Activated CD8-positive, alpha-beta memory T cell treated with anti-CD3 and anti-CD28 coated beads, Interleukin-2, amount 50 U/mL, for 1 hour (primary cell): ENCODE results near the gene TMEM187.

ENCODE experiments used
- DNase-seq: peaks from one replicate; pipeline ENCODE4 v3.0.0-alpha.2; 2020; ENCODE audit errors: extremely low read depth

TMEM187 gene

DNA sequence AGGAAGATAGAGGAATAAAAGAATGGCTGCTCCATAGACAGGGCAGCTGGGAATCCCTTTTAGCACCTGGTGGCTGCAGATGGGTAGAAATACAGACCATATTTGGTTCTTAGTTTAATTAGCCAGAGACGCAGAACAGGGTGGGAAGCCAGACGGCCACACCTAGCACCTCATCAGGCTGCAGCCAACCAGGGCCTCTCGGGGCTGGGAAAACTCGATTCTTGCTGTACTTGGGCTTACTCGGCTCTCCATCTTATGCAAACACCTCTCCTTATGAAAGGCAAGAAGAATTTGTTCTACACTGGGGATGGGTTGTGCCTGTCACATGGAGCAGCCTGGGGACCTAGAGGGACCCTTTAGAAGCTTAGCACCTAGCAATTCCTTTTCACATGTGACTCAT lies 27.5 kb downstream of the TMEM187 start:
- no peak for DNase-seq

DNA sequence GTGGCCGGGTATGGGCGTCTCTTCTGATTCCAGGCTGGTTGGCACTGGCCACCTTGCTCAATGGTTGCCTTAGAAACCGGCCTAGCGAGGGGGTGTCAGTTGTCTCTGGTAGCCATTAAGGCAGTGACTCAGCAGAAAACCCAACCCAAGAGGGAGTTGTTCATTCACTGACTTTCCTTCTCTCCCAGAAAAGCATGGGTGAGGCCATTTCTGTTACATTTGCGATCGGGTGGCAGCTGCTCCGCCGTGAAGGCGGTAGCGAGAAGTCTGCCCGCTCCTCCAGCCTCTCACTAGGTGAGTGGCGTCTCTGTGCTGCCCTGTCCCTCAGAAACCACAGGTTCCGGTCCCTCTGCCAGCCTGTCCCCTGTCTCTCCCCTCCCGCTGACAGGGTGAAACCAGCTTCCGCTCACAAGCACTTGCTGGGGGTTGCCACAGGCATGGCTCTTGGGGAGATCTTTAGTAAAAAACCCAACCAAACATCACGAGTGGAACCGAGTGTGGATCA lies 29.7 kb downstream of the TMEM187 start:
- DNase-seq = no peak

DNA sequence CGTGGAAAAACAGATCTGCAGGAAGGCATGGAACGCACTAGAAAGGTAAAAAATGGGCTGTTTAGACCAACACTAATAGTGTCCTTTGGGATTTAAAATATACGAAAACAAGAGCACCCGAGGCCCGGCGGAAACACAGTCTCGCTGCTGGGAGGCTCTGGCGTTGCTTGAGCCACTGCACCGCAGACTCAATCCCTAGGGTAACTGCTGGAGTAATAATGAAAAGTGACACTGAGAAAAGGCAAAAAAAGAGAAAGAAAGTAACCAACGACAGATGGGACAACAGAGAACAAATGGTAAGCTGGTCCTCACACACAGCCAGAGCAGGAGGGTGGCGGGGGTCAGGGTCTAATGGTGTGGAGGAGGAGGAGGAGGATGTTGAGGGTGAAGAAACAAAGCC lies 31.8 kb downstream of the TMEM187 start:
- DNase-seq = no peak

DNA sequence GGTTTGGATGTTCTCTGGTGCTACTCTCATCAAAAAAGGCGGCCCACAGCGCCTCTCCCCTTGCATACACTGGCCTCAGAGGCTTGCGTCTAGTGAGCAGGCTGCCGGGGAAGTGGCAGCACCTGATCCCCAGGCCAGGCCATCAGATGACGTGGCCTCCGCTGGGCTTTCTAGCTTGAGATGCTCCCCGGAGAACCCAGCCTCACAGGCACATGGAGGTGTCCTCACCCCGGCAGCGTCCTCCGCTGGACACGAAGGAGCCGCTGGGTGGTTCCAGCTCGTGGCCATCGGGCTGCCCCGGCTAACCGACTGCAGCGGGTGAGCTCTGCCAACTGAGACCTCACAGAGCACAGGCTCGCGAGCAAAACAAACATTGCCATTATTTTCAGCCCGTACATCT lies 34.4 kb downstream of the TMEM187 start:
- DNase-seq = no peak

DNA sequence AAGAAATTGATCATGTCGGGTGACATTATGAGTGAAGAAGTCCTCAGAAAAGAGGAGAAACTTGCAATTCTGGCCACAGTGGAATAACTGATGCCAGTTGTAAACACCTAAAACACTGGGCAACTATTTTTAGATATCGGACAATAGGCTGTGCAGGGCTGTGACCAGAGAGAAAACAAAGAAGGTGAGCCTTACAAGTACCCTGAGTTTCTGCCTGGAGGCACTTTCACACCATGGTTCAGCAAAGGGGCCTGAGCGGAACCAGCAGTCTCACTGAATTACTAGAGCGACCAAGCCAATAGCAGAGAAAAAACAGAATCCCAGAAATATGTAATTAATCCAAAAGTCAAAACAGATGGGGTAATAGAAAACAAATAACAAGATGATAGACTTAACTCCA lies 36.0 kb downstream of the TMEM187 start:
- DNase-seq = no peak

DNA sequence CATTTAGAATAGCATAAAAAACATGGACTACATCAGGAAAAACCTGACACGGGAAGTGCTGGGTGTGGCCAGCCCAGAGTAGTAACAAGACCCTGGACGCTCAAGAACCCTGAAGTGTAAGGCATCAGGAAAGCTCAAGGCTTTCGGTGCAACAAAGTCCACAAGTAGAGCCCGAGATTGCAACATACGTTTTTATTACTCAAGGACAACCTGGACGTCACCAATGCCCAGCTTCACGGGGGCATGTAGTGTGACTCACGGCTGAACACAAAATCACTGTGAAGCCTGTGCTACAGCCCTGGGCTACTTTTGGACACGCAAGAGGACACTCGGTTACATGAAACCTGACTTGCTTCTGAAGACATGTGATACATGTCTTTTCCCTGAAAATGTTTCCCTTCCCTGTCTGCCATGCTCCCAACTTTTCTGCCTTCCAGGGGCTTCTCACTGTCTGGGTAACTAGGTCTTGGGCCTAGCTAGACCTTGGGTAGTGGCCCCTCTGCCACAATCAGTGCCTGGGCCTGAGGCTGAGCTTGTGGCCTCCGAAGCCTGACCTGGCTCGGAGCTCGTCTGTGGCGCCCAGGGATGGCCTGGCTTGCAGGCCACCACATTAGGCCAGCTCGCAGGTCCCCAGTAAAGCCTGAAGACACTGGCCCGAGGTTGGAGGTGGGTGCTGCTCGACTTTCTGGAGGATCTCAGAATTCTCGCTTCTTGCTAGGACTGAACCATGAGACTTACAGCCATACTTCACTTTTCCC lies 38.0 kb downstream of the TMEM187 start:
- DNase-seq = no peak

DNA sequence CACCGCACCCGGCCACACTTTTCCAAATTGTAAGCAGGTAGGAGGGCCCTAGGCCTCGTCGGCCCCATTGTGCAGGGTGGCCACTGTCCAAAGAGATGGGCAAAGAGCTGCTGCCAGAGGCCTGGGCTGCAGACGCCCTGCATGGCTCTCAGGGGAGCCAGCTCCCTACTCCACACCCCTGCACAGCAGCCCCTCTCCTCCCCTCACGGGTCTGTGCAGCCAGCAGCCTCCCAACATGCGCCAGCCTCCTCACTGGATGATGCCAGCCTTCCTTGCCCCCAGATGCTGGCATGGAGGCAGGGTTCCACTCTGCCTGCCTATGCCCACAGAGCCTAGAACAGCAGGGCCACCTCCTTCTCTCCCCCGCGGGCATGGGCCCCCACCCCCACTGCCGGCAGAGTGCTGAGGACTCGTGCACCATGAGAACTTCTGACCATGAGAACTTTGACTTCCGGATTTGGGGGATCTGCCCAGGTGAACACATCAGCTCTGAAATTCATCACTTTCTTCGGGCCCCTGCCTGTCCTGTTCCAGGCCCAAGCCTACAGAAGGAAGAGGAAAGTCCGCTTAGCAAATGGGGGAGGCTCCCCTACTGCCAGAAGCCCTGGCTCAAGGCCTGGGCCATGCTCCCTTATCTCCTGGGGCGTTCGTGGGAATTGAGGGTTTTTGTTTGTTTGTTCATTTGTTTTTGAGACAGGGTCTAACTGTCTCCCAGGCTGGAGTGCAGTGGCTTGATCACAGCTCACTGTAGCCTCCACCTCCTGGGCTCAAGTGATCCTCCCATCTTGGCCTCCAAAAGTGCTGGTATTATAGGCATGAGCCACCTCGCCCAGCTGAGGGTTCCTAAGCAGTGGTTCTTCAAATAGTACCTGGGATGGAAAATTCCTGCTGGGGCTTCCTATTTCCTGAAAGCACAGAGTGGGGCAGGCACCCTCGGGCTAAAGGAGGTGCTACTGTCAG lies 39.1 kb downstream of the TMEM187 start:
- DNase-seq = no peak

DNA sequence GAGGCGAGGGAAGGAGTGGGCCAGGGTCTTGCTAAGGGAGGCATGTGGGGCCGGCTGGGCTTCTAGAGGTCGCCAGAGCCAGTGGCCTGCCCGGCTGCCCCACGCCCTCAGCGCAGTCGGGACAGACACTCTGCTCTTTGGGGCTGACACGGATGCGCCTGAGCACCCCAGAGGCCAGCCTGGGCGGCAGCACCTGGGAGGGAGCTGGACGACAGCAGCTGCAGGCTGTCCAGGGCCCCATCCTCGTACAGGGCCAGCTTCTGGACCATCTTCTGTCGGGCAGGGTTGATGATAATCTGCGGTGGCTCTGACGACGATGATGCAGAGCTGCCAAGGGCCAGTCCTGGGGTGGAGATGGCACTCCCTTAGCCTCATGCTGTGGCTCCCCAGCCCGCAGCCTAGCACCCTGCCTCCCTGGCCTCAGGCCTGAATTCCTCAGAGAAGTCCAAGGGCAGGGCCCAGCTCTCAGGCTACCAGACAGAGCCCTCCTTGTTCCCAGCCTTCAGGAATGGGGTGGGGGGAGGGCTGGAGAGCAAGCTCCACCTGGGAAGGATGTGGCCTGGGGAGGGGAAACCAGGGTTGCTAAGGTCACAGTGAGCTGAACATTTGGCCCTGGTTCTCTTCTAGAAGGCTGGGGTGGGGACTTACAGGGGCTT lies 39.9 kb downstream of the TMEM187 start:
- DNase-seq = no peak

DNA sequence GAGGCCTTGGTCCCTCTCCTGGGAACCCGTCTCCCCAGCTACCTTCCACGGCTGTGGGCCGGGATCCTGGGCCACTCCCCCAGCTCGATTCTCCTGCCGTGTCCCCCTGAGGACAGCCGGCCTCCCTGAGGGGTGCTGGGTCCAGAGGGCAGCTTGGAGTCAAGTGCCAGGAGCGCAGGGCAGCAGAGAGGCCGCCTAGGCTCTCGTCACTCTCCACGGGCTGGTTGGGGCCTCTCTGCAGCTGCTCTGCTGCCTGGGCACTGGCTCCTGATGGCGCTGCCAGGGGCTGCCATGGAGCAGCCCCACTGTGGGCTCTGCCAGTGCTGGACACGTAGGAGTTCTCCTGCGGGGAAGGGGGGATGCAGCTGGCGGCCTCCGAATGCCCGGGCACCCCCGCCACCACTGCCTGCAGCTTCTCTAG lies 40.5 kb downstream of the TMEM187 start:
- no peak for DNase-seq

DNA sequence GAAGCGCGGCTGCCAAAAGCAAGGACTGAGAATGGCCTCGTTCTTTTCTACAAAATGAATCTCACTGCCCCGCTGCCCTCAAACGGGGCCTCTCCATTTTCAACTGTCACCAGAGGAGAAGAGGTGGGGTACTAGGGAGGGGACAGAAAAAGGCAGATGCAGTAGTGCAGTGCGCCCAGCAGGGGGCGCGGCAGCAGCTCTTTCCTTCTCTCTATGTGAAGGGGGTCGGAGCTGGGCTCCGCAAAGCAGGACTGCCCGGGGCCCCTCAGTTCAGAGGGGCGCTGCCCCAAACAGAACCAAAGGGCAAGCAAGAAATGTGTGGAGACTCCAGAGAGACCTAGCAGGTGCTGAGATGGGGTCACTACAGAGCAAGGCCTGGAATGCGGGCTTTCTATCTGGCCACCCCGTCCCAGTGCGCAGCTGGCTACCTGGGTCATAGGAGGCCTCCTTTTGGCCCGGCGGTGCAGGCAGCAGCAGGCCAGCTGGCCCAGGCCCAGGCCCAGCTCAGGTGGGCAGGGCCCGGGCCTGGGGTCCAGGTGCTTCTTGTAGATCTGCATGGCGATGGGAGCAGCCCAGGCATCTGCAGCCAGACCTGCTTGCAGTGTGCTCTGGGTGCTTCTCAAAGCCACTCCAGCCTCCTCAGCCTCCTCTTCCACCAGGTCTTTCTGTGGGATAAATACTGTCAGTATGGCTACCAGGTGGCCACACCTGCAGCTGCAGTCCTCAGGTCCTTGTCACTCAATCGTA lies 41.2 kb downstream of the TMEM187 start:
- DNase-seq = no peak

DNA sequence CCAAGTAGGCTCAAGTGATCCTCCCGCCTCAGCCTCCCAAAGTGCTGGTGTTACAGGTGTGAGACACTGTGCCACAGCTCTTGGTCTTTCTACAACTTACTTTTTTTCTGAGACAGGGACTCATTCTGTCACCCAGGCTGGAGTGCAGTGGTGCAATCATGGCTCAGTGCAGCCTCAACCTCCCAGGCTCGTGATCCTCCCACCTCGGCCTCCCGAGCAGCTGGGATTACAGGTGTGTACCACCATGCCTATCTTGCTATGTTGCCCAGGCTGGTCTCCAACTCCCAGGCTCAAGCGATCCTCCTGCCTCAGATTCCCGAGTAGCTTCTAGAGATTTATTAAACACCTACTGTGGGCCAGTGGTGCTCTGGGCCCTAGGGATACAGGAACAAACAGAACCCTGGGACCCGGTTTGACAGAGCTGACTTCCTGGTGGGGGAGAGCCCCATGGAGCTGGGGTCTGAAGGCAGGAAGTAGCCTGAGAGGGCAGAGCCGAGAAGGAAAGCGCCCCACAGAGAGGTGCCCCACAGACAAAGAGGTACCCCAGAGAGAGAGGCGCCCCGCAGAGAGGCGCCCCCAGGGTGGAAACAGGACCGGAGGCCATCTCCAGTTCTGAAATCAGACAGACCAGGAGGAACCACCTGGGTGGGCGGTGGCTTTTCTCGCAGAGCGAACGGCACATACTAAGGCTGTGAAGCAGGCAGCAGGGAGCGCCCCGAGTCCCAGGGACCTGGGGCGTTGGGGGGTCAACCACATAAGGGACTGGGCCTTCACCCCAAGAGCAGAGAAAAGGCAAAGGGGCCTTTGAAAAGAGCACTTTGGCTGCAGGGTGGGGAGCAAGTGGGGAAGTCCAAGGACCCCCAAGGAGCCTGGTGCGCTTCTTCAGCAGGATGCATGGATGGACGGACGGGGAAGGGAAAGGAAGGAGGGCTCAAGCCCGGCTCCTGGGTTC lies 42.2 kb downstream of the TMEM187 start:
- no peak for DNase-seq

DNA sequence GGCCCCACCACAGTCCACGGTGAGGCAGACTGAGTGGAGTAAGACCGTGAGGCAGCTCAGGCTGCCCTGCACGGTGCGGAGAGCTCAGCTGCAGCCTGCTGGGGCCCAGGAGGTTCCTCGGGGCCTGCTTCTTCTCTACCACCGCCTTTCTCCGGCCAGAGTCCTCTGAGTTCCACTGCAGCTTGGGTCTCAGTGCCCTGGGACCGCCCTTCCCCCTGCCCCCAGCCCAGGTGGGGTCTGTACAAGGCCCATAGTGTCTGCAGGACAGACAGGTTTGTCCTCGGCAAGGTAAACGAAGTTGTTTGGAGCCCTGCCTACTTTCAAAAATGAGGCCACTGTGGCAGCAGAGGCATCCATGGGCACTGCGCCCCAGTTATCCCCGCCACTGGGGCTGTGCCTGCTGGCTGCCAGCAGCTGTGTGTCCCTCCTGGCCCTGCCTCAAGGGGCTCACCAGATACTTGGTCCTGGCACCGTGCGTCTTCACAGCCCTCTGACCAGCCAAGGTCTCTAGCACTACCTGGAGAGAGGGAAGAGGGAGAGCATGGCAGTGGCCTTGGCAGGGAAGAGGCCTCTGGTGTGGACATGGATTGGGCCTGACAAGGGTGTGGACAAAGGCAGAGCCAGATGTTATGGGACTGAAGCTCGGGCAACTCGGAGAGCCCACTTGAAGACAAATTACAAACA lies 43.2 kb downstream of the TMEM187 start:
- DNase-seq = no peak

DNA sequence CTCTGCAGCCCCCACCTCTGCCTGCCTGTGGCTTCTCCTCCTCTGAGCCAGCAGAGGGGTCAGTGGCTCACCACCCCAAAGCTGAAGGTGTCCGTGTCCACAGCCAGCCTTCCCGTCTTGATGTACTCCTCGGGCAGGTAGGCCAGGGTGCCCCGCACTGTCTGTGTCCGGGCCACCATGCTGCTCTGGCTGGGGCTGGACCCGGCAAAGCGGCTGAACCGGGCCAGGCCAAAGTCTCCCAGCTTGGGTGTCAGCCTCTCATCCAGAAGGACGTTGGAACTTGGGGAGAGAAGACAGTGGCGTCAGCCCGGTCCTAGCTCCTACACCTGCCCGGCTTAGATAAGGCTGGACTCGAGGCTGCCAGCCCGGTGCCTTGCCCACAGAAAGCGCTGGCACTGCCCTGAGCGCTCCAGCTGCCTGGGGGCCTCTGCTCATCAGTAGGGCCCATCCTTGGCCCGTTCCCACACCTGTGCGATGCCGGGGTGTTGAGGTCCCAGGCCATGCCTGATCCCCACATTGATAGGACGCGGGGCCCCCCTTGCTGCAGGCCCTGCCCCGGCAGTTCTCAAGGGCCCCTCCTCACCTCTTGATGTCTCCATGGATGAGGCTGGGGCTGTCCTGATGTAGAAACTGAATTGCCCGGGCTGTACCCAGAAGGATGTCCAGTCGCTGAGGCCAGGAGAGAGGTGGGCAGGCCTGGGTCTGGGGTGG lies 44.0 kb downstream of the TMEM187 start:
- no peak for DNase-seq

DNA sequence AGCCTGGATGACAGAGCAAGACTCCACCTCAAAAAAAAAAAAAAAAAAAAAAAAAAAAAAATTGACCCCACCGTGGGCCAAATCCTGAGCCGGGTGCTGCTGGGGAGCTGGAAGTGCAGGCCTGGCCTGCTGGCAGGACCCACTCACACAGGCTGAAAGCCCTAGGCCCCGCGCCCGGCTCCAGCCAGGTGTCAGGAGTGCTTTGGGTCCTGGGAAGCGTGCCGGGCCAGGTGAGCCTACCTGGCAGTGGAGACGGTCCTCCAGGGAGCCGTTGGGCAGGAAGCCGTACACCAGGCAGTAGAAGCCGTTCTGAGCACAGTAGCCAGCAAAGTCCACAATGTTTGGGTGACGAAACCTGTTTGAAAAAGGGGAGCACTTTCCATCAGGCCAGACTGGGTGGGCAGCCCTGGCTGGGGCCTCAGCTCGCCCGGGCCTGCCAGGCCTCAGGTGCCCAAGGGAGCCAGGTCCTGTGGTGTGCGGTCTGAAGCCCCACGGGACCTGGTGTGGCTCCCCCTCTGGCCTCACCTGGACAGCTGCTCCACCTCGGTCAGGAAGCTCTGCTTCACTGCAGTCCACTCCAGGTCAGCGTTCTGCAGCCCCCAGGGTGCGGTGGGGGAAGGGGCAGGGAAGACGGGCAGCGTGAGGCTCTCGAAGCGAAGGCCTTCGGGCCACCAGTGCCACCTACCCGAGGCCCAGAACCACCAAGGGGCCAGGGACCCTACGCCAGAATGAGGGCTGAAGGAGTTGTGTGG lies 45.4 kb downstream of the TMEM187 start:
- DNase-seq = no peak

DNA sequence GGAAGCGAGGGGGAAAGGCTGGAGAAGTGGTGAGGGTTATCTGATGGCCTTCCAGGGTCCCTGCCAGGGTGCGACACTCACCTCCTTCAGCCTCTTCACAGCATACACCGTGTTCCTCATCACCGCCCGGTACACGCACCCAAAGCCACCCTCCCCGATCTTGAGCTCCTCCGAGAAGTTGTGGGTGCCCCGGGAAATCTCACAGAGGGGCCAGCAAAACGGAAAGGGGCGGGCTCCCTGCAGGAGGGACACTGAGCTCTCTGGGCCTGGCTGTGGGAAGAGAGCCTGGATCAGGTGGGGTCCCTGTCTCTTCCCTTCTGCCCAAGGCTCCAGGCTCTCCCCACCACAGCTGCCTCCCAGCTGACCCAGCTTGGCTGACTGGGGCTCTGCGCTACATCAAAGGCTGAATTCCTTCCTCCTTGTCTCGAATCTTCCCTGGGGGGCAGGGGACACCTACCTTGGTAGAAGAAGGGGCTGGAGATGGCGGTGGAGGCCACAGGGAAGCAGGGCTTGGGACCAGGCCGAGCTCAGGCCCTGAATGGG lies 46.0 kb downstream of the TMEM187 start:
- no peak for DNase-seq

DNA sequence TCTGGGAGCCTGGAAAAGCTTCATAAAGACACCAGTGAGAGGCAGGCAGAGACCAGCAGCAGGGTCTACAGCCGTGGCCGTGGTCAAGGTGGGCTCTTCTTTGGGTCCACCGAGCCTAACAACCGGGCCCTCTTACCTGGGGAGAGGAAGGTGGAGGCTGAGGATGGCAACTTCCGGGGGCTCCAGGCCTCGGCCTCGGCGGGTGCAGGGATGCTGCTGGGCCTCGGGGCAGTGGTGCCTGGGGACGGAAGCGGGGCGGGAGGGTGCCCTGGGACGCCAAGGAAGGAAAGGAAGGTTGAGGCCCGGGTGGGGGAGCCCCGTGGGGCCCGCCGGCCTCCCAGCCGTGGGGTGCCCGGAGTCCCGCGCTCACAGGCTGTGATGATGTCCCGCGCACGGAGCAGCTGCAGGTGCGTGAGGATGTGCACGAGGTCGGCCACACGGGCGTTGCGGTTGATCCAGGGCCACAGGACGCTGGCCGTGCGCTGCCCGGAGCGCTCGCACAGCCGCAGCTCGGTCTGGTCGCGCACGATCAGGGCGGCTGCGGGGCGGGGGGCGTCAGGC lies 46.6 kb downstream of the TMEM187 start:
- no peak for DNase-seq

DNA sequence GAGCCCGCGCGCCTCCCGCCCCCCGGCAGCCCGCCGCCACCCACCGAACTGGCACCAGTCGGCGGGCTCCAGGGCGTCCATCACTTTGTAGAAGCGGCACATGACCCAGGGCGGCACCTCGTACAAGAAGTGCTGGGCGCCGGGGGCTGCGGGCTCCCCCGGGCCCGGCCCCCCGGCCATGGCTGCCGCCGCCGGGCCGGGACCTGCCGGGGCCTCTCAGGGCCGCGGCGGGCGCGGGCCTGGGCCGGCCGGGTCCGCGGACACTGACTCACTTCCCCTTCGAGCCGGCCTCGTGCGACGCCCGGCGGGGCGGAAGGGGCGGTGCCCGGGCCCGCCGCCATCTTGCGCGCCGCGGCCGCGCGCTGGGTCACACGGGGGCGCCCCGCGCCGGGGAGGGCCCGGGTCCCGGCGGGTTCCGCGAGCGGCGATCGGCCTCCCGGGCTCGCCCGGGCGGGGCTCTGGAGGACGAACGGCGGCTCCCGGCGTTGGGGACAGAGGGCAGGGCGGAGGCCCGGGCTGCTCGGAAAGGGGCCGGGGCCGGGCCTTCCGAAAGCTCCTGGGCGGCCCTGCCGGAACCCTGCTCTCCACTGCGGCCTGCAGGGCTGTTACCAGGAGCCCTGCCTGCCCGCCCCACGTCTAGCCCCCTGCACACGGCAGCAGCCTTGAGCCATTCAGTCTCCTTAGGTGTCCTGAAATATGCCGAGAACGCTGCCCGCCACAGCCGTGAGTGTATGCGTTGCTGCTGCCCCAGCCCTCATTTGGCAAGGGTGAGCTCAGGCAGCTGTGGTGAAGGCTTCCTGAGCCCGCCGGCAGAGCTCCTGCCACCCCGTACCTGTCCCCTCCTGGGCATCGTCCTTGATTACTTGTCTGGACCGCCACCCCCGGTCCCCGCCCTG lies 47.3 kb downstream of the TMEM187 start, which contains the start of gene IRAK1:
IRAK1 (minus strand) TSS at position 270 of the 896 bp plus-strand sequence; CDS start at position 180, 90 bp downstream.
- no peak for DNase-seq
